PFSK-1 (cell line): Measurements from ENCODE around the gene STAMBPL1.

ENCODE experiments used
- POLR2AphosphoS5 ChIP-seq: IDR thresholded peaks from 2 replicates; pipeline ENCODE4 v1.6.1; 2012; ENCODE audit warnings: low read depth, mild to moderate bottlenecking, control low read depth, low read length, moderate library complexity
- REST ChIP-seq, 2 experiments: IDR thresholded peaks; 2 replicates each; pipeline versions ENCODE4 v1.6.1 to v1.8.0; 2011 to 2012; ENCODE audit warnings: low read depth in 2 of 2, low read length in 2 of 2, control low read depth in 1 of 2, inconsistent platforms in 1 of 2, mild to moderate bottlenecking in 1 of 2, moderate library complexity in 1 of 2; ENCODE audit not compliant: insufficient read depth in 1 of 2
- TAF1 ChIP-seq: IDR thresholded peaks from 2 replicates; pipeline ENCODE4 v1.6.1; 2012; ENCODE audit warnings: low read length, control low read depth, borderline replicate concordance; ENCODE audit not compliant: insufficient read depth

GRCh38 chr10:88830643-88831268 is 49.3 kb upstream of the STAMBPL1 start:
- TF ChIP-seq REST (IDR thresholded peaks at IDR 0.05; ENCODE audit: insufficient read depth in 1 of 2, low read depth in 2 of 2, low read length in 2 of 2), result no peak
- TF ChIP-seq POLR2AphosphoS5, result no peak
- no peak for TF ChIP-seq TAF1
